ENCODE data around the gene ZNF277. TPM values are rescaled to one million over a fixed set of nuclear protein-coding genes. Genes with fewer than 3 reads are reported as not detected.

Gene ZNF277
- total and polyA plus RNA-seq, 10 of the 15 experiments (the other 5 are each of a cell fraction or from before 2014, with no cell fraction given), result 10.6 to 33.9 (median 22.0) TPM

DNA sequence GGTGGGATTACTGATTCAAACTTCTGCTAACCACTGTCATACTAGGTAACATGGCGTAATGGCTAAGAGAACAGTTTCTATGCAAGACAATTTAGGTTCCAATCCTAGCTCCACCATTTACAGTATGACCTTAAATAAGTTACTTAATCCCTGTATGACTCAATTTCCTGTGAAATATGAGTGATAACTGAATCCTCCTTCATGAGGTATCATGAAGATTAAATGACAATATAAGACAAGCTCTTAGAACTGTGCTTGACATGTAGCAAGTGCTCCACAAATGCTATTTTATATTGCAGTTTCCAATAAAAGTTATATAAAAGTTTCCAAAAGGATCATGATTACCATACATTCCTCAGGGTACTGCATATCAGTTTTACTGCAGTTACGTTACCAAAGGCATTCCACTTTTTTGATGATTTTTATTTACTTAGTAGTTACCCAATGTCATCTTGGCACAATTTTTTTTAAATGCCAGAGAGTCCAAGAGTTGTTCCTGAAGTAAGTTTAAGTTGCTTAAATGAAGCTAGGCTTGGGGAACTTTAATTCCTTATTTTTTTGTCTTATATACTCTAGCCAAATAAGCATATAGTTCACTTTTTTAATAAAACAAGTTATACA is 7.3 kb upstream of the ZNF277 start:
- CTCF ChIA-PET, result no interaction called here

More for the DNA sequence above, 7.3 kb upstream of the ZNF277 start:
- Histone ChIP-seq H2AFZ (ENCODE audit: control insufficient read depth, low read depth, low read length) (no peak overlapping the region), H3K4me2 (ENCODE audit: control insufficient read depth, insufficient read depth) (no peak overlapping the region), H3K36me3 (ENCODE audit: control insufficient read depth in 2 of 2, insufficient read depth in 2 of 2, low read length in 1 of 2) (no peaks in the 10 kb centered on the region), H3K27ac (ENCODE audit: control insufficient read depth, insufficient read depth) (no peak overlapping the region), H3K79me2 (ENCODE audit: control insufficient read depth, insufficient read depth, low read length) (no peaks in the 10 kb centered on the region), H4K20me1 (ENCODE audit: control insufficient read depth, insufficient read depth) (no peaks in the 10 kb centered on the region), H3K9me3 (replicated peaks; ENCODE audit: control insufficient read depth, insufficient read depth, low read length) (no peaks in the 10 kb centered on the region; the same call in 2 of the 3 replicates), H3K9ac (ENCODE audit: control insufficient read depth, insufficient read depth, low read length) (no peak overlapping the region), H3K4me3 (no peak overlapping the region), H3K4me1 (ENCODE audit: control insufficient read depth, insufficient read depth, low read length) (no peaks in the 10 kb centered on the region; the same call in 1 of the 2 replicates), H3K27me3 (replicated peaks in 1 of 2; ENCODE audit: control insufficient read depth in 2 of 2, insufficient read depth in 2 of 2, low read length in 1 of 2) (no peaks in the 10 kb centered on the region)
- BruUV-seq (replicated peaks), result no TSS peak
- ChIA-PET RAD21 (ENCODE audit: unreplicated experiment) (interaction anchor here (0.5 kb wide), 1 partner anchor 323 kb away, joined by 3 read pairs; no protein-coding TSS in a partner anchor), SMC1A (ENCODE audit: uncharacterized antibody, unreplicated experiment) (no interaction called here), POLR2A (no interaction called here)
- 64% methylated on average over 2 of the region's 2 CpGs for WGBS (ENCODE audit: insufficient coverage, insufficient replicate concordance, low lambda C conversion rate, missing lambda C conversion rate)
- in situ Hi-C loops (cut with MboI) (no loop called here), intact Hi-C loops (cut with micrococcal nuclease; ENCODE audit: unreplicated experiment) (no loop called here)
- TF ChIP-seq, protein P1, sequence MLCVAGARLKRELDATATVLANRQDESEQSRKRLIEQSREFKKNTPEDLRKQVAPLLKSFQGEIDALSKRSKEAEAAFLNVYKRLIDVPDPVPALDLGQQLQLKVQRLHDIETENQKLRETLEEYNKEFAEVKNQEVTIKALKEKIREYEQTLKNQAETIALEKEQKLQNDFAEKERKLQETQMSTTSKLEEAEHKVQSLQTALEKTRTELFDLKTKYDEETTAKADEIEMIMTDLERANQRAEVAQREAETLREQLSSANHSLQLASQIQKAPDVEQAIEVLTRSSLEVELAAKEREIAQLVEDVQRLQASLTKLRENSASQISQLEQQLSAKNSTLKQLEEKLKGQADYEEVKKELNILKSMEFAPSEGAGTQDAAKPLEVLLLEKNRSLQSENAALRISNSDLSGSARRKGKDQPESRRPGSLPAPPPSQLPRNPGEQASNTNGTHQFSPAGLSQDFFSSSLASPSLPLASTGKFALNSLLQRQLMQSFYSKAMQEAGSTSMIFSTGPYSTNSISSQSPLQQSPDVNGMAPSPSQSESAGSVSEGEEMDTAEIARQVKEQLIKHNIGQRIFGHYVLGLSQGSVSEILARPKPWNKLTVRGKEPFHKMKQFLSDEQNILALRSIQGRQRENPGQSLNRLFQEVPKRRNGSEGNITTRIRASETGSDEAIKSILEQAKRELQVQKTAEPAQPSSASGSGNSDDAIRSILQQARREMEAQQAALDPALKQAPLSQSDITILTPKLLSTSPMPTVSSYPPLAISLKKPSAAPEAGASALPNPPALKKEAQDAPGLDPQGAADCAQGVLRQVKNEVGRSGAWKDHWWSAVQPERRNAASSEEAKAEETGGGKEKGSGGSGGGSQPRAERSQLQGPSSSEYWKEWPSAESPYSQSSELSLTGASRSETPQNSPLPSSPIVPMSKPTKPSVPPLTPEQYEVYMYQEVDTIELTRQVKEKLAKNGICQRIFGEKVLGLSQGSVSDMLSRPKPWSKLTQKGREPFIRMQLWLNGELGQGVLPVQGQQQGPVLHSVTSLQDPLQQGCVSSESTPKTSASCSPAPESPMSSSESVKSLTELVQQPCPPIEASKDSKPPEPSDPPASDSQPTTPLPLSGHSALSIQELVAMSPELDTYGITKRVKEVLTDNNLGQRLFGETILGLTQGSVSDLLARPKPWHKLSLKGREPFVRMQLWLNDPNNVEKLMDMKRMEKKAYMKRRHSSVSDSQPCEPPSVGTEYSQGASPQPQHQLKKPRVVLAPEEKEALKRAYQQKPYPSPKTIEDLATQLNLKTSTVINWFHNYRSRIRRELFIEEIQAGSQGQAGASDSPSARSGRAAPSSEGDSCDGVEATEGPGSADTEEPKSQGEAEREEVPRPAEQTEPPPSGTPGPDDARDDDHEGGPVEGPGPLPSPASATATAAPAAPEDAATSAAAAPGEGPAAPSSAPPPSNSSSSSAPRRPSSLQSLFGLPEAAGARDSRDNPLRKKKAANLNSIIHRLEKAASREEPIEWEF (IDR thresholded peaks at IDR 0.05; ENCODE audit: insufficient replicate concordance, low read depth, low read length), result no peak
- TF ChIP-seq ZBED1 (IDR thresholded peaks at IDR 0.05; ENCODE audit: borderline replicate concordance), result no peak
- no peak for TF ChIP-seq NFYB (IDR thresholded peaks at IDR 0.05; ENCODE audit: insufficient read depth, low read depth, low read length)
- no peak for TF ChIP-seq ZZZ3 (IDR thresholded peaks at IDR 0.05; ENCODE audit: control insufficient read depth, insufficient read length, low read depth)
- TF ChIP-seq MEF2A (IDR thresholded peaks at IDR 0.05; ENCODE audit: insufficient read depth, low read depth, low read length), result no peak
- no peak for TF ChIP-seq RBBP5 (conservative IDR thresholded peaks at IDR 0.05)
- no peak for TF ChIP-seq FOXK2 (IDR thresholded peaks at IDR 0.05)
- TF ChIP-seq CBFB (IDR thresholded peaks at IDR 0.05; ENCODE audit: low read depth), result no peak
- no peak for TF ChIP-seq PAX8 (IDR thresholded peaks at IDR 0.05)
- FAIRE-seq (no peak), ATAC-seq (no peak), DNase-seq (ENCODE audit: low read depth, low spot score) (no peak)
